Measurements from ENCODE around the gene TGFB2. TPM values are rescaled to one million over a fixed set of nuclear protein-coding genes. Genes with fewer than 3 reads are reported as not detected.

TGFB2 gene
- total and polyA plus RNA-seq, 4 donors = 0.21 to 0.75 (median 0.41) TPM

DNA sequence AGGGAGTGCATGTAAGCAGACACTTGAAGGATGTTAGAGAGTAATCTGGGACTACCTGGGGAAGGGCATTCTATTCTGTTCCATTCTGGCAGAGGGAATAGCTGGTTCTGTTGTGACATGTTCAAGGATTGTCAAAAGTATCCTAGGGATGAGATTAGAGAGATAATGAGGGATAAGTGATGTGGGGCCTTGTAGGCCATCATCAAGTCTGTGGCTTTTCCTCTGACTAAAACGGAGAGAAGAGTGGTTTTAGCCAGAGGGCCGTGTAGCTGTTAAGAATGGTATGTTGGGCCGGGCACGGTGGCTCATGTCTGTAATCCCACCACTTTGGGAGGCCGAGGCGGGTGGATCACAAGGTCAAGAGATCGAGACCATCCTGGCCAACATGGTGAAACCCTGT, 23.6 kb downstream of the TGFB2 start:
- no peaks in the 10 kb centered on the region for H3K27me3 ChIP-seq (ENCODE audit: control insufficient read depth in 4 of 4, insufficient read depth in 4 of 4, low read length in 3 of 4)
- TF ChIP-seq GABPA (IDR thresholded peaks at IDR 0.05 in 1 of 2, conservative IDR thresholded peaks at IDR 0.05 in 1 of 2) (no peak), NR2F2 (IDR thresholded peaks at IDR 0.05) (no peak), EGR1 (IDR thresholded peaks at IDR 0.05; ENCODE audit: low read depth in 2 of 2) (no peak), FOXA2 (IDR thresholded peaks at IDR 0.05) (no peak), JUND (IDR thresholded peaks at IDR 0.05) (no peak), HNF4A (conservative IDR thresholded peaks at IDR 0.05) (no peak), HNF4G (IDR thresholded peaks at IDR 0.05) (no peak)
- WGBS = 95% methylated on average over 7 of the region's 7 CpGs
- no peaks in the 10 kb centered on the region for H3K9me3 ChIP-seq (ENCODE audit: control insufficient read depth in 4 of 4, low read length in 3 of 4)
- no peak overlapping the region for H3K9ac ChIP-seq (ENCODE audit: low read depth in 1 of 2, low read length in 2 of 2)
- H3K27ac ChIP-seq (ENCODE audit: low read depth in 1 of 2, low read length in 2 of 2) = no peak overlapping the region
- H3K36me3 ChIP-seq (ENCODE audit: control insufficient read depth in 4 of 4, insufficient read depth in 3 of 4, low read depth in 1 of 4, low read length in 3 of 4) = no peaks in the 10 kb centered on the region
- H3K4me3 ChIP-seq (ENCODE audit: low read depth in 1 of 3, low read length in 3 of 3) = no peak overlapping the region
- H3K4me1 ChIP-seq (ENCODE audit: control insufficient read depth in 4 of 4, insufficient read depth in 4 of 4, low read length in 3 of 4) = peaks cover 0 to 9% (median 4%) of the 10 kb centered on the region in 4 donors
- DNase-seq (ENCODE audit: low spot score) = no peak

DNA sequence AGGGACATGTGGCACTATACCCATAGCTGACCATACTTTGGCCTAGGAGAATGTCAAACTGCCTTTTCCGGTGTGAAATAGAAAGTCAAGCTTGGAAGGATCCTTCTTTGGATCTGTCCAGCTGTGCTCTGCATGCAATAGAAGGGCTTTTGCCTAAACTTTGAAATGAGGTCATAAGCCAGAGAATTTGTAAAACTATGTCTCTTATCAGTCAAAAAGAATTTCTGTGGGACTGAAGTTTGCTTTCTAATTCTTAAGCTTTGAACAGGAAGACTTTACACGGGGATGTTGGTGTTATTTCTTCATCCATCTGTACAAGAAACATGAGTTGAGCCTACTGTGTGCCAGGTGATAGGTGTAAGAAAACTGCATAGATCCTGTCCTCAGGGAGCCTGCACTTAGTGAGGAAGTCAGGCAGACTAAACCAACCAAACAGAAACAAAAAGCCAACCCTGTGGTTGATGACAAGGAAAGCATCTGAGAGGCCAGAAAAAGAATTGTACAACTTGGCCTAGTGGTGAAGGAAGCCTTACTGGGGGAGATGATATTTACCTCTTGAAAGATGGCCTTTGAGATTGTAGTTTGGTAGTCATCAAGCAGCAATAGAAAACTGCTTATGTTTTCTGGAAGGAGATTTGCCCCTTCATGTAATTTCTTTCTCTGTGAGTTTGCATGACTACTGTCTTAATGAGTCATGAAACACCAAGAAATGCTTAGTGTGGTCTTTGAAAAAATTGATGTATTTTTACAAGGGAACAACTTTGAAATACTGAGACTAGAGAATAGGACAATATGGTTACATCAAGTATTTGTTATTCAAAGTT, 24.8 kb downstream of the TGFB2 start:
- WGBS = 75% methylated on average over 2 of the region's 2 CpGs
- Histone ChIP-seq H3K9ac (ENCODE audit: low read depth in 1 of 2, low read length in 2 of 2) (no peak overlapping the region), H3K27me3 (ENCODE audit: control insufficient read depth in 4 of 4, insufficient read depth in 4 of 4, low read length in 3 of 4) (no peaks in the 10 kb centered on the region), H3K9me3 (ENCODE audit: control insufficient read depth in 4 of 4, low read length in 3 of 4) (no peaks in the 10 kb centered on the region), H3K36me3 (ENCODE audit: control insufficient read depth in 4 of 4, insufficient read depth in 3 of 4, low read depth in 1 of 4, low read length in 3 of 4) (no peaks in the 10 kb centered on the region), H3K4me1 (ENCODE audit: control insufficient read depth in 4 of 4, insufficient read depth in 4 of 4, low read length in 3 of 4) (peaks cover 0 to 9% (median 3%) of the 10 kb centered on the region in 4 donors), H3K4me3 (ENCODE audit: low read depth in 1 of 3, low read length in 3 of 3) (no peak overlapping the region), H3K27ac (ENCODE audit: low read depth in 1 of 2, low read length in 2 of 2) (peak overlapping the region in 1 of 2 donors; percentile 24)
- no peak for TF ChIP-seq YY1 (IDR thresholded peaks at IDR 0.05)
- peak in 1 of 2 donors; percentile 41 for TF ChIP-seq RXRA (IDR thresholded peaks at IDR 0.05)
- DNase-seq (ENCODE audit: low spot score) = no peak

DNA sequence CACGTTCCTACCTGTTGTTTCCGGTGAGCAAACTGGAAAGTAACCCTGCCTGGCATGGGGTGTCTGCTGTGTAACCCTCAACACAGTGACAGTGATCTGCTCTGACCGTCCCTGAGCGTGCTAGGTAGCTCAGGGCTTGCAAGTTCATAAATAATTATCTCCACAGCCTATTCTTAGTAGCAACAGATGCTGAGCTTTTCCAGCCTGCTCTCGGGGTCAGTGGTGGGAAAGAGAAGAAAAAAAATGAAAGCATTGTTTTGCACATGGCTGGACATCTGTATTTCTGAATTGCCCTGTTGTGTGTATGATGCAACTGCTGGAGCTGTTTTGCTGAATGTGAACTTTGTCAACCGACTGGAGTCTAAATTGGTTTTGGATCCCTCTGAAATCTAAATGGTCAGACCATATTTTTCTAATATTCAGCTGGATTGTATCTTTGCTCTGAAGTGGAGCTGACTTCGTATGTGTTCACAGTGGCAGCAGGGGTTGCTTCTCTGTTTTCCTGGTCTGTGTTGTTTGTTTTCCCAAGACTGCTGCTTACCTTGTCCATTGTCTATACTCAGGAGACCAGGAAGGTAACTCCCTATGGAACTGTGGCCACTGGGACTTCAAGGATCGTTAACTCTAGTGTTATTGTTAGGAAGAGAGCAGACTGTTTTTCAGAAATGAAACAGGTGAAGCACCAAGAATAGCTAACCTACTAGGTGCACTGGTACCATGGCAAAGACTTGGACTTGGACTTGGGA, 27.0 kb downstream of the TGFB2 start:
- TF ChIP-seq, protein P1, sequence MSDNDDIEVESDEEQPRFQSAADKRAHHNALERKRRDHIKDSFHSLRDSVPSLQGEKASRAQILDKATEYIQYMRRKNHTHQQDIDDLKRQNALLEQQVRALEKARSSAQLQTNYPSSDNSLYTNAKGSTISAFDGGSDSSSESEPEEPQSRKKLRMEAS (IDR thresholded peaks at IDR 0.05) = peak; percentile 16
- TF ChIP-seq, protein P2, sequence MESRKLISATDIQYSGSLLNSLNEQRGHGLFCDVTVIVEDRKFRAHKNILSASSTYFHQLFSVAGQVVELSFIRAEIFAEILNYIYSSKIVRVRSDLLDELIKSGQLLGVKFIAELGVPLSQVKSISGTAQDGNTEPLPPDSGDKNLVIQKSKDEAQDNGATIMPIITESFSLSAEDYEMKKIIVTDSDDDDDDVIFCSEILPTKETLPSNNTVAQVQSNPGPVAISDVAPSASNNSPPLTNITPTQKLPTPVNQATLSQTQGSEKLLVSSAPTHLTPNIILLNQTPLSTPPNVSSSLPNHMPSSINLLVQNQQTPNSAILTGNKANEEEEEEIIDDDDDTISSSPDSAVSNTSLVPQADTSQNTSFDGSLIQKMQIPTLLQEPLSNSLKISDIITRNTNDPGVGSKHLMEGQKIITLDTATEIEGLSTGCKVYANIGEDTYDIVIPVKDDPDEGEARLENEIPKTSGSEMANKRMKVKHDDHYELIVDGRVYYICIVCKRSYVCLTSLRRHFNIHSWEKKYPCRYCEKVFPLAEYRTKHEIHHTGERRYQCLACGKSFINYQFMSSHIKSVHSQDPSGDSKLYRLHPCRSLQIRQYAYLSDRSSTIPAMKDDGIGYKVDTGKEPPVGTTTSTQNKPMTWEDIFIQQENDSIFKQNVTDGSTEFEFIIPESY (IDR thresholded peaks at IDR 0.05) = no peak
- peak in 1 of 2 donors; percentile 16 for TF ChIP-seq RXRA (IDR thresholded peaks at IDR 0.05)
- TF ChIP-seq HNF4A (conservative IDR thresholded peaks at IDR 0.05) = peak; percentile 49 to 56
- TF ChIP-seq TAF1 (conservative IDR thresholded peaks at IDR 0.05) = no peak
- TF ChIP-seq, protein P3, sequence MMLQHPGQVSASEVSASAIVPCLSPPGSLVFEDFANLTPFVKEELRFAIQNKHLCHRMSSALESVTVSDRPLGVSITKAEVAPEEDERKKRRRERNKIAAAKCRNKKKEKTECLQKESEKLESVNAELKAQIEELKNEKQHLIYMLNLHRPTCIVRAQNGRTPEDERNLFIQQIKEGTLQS (IDR thresholded peaks at IDR 0.05) = peak; percentile 21
- WGBS = 52% methylated on average over 8 of the region's 8 CpGs
- DNase-seq (ENCODE audit: low spot score) = no peak
- H3K27ac ChIP-seq (ENCODE audit: low read depth in 1 of 2, low read length in 2 of 2) = no peak overlapping the region
- no peaks in the 10 kb centered on the region for H3K27me3 ChIP-seq (ENCODE audit: control insufficient read depth in 4 of 4, insufficient read depth in 4 of 4, low read length in 3 of 4)
- H3K9ac ChIP-seq (ENCODE audit: low read depth in 1 of 2, low read length in 2 of 2) = no peak overlapping the region
- no peaks in the 10 kb centered on the region for H3K9me3 ChIP-seq (ENCODE audit: control insufficient read depth in 4 of 4, low read length in 3 of 4)
- H3K4me3 ChIP-seq (ENCODE audit: low read depth in 1 of 3, low read length in 3 of 3) = no peak overlapping the region
- no peaks in the 10 kb centered on the region for H3K36me3 ChIP-seq (ENCODE audit: control insufficient read depth in 4 of 4, insufficient read depth in 3 of 4, low read depth in 1 of 4, low read length in 3 of 4)
- H3K4me1 ChIP-seq (ENCODE audit: control insufficient read depth in 4 of 4, insufficient read depth in 4 of 4, low read length in 3 of 4) = peaks cover 0 to 9% (median 2%) of the 10 kb centered on the region in 4 donors

Measured in liver (tissue), 9 donors.